ENCODE results near the gene PRR4.

PRR4 gene

DNA sequence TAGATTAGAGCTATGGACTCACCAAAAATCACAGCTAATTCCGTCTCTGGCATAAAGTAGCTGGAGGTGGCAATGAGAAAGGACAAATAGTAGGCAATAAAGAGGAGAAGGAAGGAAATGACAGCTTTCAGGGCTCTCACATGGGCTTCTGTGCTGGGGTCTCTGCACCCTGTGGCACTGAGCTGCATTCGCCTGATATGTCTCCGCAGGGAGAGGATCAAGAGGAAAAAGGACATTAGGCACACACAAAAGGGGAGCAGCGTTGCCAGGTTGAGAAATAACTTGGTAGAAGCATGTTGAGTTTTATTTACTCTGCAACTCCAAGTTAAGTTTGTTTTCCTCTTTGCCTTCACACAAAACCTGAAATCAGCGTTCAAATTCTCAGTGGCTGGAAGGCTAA is 47.5 kb downstream of the PRR4 start:
- DNase-seq (ENCODE audit: low spot score), result no peak

Data from left forelimb (tissue), 1 donor.